Thoracic aorta (tissue), 2 donors: ENCODE results near the gene ADAM8. TPM values are rescaled to one million over a fixed set of nuclear protein-coding genes. Genes with fewer than 3 reads are reported as not detected.

Source experiments
- ATAC-seq: fragments of 150-250 bp; one replicate; pipeline ENCODE4 v1.8.0; 2017; ENCODE audit warnings: low read depth; ENCODE audit not compliant: insufficient number of reproducible peaks, low FRiP score
- DNase-seq: peaks from one replicate; pipeline ENCODE4 v3.0.0-alpha.2; 2020; ENCODE audit warnings: low spot score
- H3K27ac ChIP-seq, 2 donors: fragments of 200-600 bp; sonication (generic); 1 replicate in 1 of 2; 2 replicates in 1 of 2; pipeline ENCODE4 v1.5.1; 2016; ENCODE audit warnings: mild to moderate bottlenecking in 2 of 2, moderate library complexity in 2 of 2
- H3K27me3 ChIP-seq: fragments of 200-600 bp; sonication (generic); replicated peaks from 2 replicates; pipeline ENCODE4 v1.6.0; 2016; ENCODE audit warnings: mild to moderate bottlenecking; ENCODE audit not compliant: insufficient read depth
- H3K36me3 ChIP-seq: fragments of 200-600 bp; sonication (generic); one replicate; pipeline ENCODE4 v1.5.1; 2016
- H3K4me1 ChIP-seq, 2 donors: fragments of 200-600 bp; sonication (generic); 1 replicate in 1 of 2; 2 replicates in 1 of 2; pipeline versions ENCODE4 v1.5.1 to v1.6.0; 2016; ENCODE audit warnings: low read depth in 2 of 2, mild to moderate bottlenecking in 1 of 2; ENCODE audit not compliant: control insufficient read depth in 1 of 2
- H3K4me3 ChIP-seq: fragments of 200-600 bp; sonication (generic); 2 replicates; pipeline ENCODE4 v1.5.1; 2016; ENCODE audit warnings: mild to moderate bottlenecking
- H3K9me3 ChIP-seq: fragments of 200-600 bp; sonication (generic); 2 replicates; pipeline ENCODE4 v1.5.1; 2016
- CTCF ChIP-seq: fragments of 200-600 bp; sonication (generic); IDR thresholded peaks from one replicate; pipeline ENCODE4 v1.5.1; 2019; ENCODE audit warnings: antibody characterized with exemption
- total RNA-seq, 2 donors: library from RNA; depleted of rRNA; stranded (reverse); fragments of >200 nt; gene quantifications; one replicate each; pipeline versions ENCODE4 v1.1.0 to v1.2.3, GENCODE V29; 2016

The ADAM8 gene
- total RNA-seq, 2 donors from 2014 or later = 7.2 to 14.0 TPM

- Histone ChIP-seq H3K9me3 (no peaks in the 10 kb centered on the region), H3K36me3 (peaks cover 69% of the 10 kb centered on the region), H3K27ac (no peak overlapping the region), H3K4me1 (no peaks in the 10 kb centered on the region), H3K4me3 (no peak overlapping the region), H3K27me3 (no peaks in the 10 kb centered on the region)
- ATAC-seq (no peak), DNase-seq (no peak)
- no peak for TF ChIP-seq CTCF
Measured at GRCh38 chr10:133294189-133294588, 17.5 kb upstream of the ADAM8 start.

GRCh38 chr10:133293810-133294119, 17.1 kb upstream of the ADAM8 start:
- Histone ChIP-seq H3K4me3 (no peak overlapping the region), H3K4me1 (no peaks in the 10 kb centered on the region), H3K36me3 (peaks cover 69% of the 10 kb centered on the region), H3K27ac (peak overlapping the region in 1 of 2 donors; percentile 42), H3K9me3 (no peaks in the 10 kb centered on the region), H3K27me3 (no peaks in the 10 kb centered on the region)
- ATAC-seq = no peak
- no peak for TF ChIP-seq CTCF
- DNase-seq = no peak

- Histone ChIP-seq H3K36me3 (peaks cover 68% of the 10 kb centered on the region), H3K27me3 (no peaks in the 10 kb centered on the region), H3K27ac (peak overlapping the region in 1 of 2 donors; percentile 42), H3K4me1 (no peaks in the 10 kb centered on the region), H3K4me3 (no peak overlapping the region), H3K9me3 (no peaks in the 10 kb centered on the region)
- TF ChIP-seq CTCF = no peak
- DNase-seq (no peak), ATAC-seq (no peak)
Measured at GRCh38 chr10:133292919-133293809, 16.5 kb upstream of the ADAM8 start.

- Histone ChIP-seq H3K27me3 (no peaks in the 10 kb centered on the region), H3K9me3 (no peaks in the 10 kb centered on the region), H3K36me3 (peaks cover 61% of the 10 kb centered on the region), H3K4me3 (no peak overlapping the region), H3K27ac (no peak overlapping the region), H3K4me1 (no peaks in the 10 kb centered on the region)
- ATAC-seq (no peak), DNase-seq (no peak)
- no peak for TF ChIP-seq CTCF
Measured at GRCh38 chr10:133289761-133290160, 13.1 kb upstream of the ADAM8 start.

GRCh38 chr10:133287832-133288500, 11.3 kb upstream of the ADAM8 start:
- peaks cover 67% of the 10 kb centered on the region for H3K36me3 ChIP-seq

More at GRCh38 chr10:133287832-133288500, 11.3 kb upstream of the ADAM8 start:
- no peaks in the 10 kb centered on the region for H3K4me1 ChIP-seq
- no peak overlapping the region for H3K27ac ChIP-seq
- TF ChIP-seq CTCF = no peak
- no peak overlapping the region for H3K4me3 ChIP-seq
- H3K27me3 ChIP-seq = no peaks in the 10 kb centered on the region
- DNase-seq (no peak), ATAC-seq (no peak)
- no peaks in the 10 kb centered on the region for H3K9me3 ChIP-seq
